NCI-H1092 (cell line): ENCODE data around the gene AK9.
"Not testable (repeated sequence)": the region's sequence is repeated elsewhere in the genome, so short reads cannot be mapped to it uniquely, and the experiment has no call there.

ENCODE experiments used
- DNase-seq: peaks from one replicate; lab custom pipeline; 2025; lab: John Stamatoyannopoulos, UW

AK9 gene

DNA sequence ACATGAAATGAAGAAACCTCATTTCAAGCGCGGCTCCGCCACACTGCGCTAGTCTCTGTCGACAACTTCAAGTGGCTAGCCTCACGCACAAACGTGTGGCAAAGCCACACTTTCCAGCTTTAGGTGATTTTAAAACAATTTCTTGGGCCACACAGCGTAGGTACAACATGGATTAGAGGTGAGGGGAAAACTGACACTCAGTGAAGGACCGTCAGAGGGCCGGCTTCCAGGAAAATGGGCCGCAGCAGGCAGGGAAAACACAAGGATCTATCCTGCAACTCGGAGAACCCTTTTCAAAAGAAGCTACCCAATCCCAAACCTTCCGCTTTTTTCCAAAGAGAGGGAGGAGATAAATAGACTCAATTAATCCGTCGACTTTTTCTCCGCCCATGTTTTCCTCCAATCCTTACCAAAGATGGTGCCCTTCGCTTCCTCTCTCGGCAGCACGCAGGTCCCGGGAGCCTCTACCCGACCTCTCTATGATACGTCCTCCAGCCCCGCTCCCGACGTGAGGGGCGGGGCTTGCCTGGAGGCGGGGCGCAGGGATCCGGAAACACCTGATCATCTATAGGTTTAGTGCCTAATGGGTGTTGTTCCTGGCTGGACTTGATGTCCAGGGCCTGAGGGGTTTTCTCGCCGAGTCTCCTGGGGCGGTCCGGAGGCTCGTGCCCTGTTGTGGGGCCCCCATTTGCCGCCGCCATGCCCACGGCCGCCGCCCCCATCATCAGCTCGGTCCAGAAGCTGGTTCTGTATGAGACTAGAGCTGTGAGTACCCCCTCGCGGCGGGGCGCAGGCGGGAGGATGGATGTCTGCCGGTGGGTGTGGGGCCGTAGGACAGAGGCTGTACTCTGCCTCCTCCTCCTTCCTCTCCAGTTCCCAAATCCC lies at the start of gene AK9, which contains the start of gene FIG4:
AK9 (minus strand) TSS at position 466 of the 885 bp plus-strand sequence. CDS start 15,457 bp downstream, outside the sequence.
FIG4 (plus strand) TSS at position 560 of the 885 bp plus-strand sequence; CDS start at position 700, 140 bp downstream.
- peak; percentile 91 for DNase-seq

DNA sequence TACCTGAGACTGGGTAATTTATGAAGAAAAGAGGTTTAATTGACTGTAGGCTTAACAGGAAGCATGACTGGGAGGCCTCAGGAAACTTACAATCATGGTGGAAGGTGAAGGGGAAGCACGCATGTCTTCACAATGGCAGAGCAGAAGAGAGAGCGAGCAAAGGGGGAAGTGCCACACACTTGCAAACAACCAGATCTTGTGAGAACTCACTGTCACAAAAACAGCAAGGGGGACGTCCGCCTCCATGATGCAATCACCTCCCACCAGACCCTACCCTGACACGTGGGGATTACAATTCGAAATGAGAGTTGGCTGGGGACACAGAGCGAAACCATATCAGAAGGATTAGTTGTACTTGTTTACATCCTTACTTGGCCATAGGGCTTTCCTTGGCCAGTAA lies 49.8 kb upstream of the AK9 start:
- DNase-seq, result no peak

- peak; percentile 8 for DNase-seq
These were observed 48.7 kb upstream of the AK9 start for GRCh38 chr6:109739686-109740085.

- no peak for DNase-seq
These were observed 47.7 kb upstream of the AK9 start for GRCh38 chr6:109738667-109739066.

GRCh38 chr6:109738255-109738654 lies 47.3 kb upstream of the AK9 start:
- no peak for DNase-seq

DNA sequence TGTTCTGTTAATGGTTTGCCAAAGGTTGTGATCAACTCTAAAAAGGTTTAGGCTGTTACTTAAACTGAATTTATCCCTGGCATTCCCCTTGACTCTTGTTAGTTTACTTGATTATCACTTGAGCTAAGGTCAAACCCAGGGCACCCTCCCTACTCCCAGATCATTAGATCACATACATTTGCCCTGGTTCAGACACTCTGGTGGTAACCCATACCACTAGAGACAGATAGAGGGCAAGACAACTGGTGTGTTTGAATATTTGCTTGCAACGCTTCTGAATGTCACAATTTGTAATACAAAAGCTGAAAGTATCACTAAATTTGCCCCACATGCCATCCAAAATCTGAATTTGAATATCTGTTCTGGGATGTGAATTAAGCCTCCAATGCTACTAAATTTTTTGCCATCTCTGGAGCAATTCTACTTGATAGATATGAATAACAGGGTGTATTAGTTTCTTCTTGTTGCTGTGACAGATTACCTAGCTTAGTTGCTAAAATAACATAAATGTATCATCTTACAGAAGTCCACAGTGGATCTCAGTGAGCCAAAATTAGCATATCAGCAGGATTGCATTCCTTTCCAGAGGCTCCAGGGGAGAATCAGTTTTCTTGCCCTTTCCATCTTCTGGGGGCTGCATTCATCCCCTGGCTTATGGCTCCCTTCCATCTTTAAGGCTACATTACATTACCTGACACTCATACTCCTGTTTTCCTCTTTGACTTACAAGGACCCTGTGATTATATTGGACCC lies 45.4 kb upstream of the AK9 start:
- no peak for DNase-seq

DNA sequence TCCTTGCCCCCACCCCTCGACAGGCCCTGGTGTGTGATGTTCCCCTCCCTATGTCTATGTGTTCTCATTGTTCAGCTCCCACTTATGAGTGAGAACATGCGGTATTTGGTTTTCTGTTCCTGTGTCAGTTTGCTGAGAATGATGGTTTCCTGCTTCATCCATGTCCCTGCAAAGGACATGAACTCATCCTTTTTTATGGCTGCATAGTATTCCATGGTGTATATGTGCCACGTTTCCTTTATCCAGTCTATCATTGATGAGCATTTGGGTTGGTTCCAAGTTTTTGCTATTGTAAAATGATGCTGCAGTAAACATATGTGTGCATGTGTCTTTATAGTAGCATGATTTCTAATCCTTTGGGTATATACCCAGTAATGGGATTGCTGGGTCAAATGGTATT lies 34.2 kb upstream of the AK9 start:
- not testable (repeated sequence) for DNase-seq

GRCh38 chr6:109722564-109723254 lies 31.7 kb upstream of the AK9 start:
- no peak for DNase-seq

DNA sequence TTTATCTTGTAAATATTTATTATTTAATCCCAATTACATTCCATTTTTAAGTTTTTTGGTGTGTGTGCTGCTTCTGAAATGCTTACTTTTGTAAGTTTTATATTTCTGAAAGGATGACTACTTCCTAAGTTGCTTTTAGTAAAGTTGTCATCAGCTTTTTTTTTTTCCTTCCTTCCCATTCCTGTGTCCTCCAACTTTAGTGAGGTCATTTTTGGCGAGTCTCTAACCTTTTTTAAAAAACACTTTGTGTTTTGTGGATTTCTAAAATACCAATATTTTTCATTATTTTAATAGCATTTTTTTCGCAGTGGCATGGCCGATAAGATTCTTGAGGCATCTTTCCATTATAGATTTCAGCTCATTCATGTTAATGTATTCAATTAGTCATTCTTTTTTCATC lies 31.0 kb upstream of the AK9 start:
- DNase-seq, result no peak

GRCh38 chr6:109720311-109720710 lies 29.3 kb upstream of the AK9 start:
- no peak for DNase-seq

GRCh38 chr6:109718991-109719390 lies 28.0 kb upstream of the AK9 start:
- DNase-seq, result no peak

- no peak for DNase-seq
These were observed 27.0 kb upstream of the AK9 start for GRCh38 chr6:109717971-109718370.

GRCh38 chr6:109715616-109716015 lies 24.6 kb upstream of the AK9 start:
- no peak for DNase-seq

GRCh38 chr6:109714611-109715010 lies 23.6 kb upstream of the AK9 start:
- no peak for DNase-seq

DNA sequence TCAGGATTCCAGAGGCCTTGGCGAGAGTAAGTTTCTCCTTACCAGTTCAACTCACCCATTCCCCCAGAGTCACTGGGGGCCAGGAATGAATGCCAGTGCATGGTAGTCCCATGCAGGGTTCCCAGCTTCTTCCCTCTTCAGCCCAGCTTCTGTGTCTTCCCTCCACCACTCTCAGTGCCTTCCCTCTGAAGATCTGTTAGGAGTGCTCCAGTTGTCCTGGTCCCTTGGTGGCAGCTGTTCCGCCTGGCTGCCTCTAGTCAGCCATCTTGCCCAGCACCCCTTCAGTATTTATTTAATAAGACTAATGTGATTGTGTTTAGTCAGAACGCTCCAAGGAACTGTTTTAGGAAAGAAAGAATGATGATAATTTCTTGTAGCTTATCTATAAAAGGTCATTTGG lies 23.2 kb upstream of the AK9 start:
- no peak for DNase-seq

DNA sequence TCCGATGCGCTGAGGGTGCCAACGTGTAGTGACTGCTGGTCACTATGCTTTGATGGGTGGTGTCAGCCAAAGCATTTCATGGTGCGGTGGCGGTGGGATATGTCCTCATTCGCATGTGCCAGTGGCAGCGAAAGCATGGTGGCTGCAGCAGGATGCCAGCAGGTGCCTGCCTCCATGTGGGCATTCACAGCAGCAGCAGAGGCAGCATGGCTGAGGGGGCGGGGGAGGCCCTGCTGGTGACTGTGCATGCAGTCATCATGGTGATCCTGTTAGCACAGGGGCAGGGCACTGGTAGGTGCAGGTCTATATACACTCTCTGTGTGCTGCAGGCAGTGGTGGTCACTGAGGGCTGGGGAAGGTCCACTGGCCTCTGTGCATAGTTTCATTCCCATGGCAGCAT lies 22.1 kb upstream of the AK9 start:
- DNase-seq, result no peak

GRCh38 chr6:109708099-109708498 lies 17.1 kb upstream of the AK9 start:
- not testable (repeated sequence) for DNase-seq

GRCh38 chr6:109706513-109706912 lies 15.5 kb upstream of the AK9 start:
- no peak for DNase-seq

GRCh38 chr6:109705258-109705657 lies 14.3 kb upstream of the AK9 start:
- peak; percentile 81 for DNase-seq

DNA sequence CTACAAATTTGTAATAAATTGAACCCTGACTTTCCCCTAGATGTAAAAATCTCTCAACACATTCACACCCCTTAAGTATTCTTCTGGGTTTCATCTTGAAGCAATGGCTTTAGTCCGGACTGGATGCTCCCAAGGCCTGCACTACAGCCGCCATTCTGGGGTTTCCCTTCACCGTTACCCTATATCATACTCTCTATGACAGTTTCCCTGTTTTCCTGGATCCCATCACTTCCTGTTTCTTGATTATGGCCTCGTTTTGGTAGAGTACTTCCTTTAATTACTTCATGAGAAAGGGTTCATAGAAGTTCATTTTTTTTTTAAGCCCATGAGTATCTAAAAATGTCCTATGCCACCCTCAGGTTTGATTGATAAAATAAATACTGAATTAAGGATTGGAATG lies 11.8 kb upstream of the AK9 start:
- DNase-seq, result no peak

DNA sequence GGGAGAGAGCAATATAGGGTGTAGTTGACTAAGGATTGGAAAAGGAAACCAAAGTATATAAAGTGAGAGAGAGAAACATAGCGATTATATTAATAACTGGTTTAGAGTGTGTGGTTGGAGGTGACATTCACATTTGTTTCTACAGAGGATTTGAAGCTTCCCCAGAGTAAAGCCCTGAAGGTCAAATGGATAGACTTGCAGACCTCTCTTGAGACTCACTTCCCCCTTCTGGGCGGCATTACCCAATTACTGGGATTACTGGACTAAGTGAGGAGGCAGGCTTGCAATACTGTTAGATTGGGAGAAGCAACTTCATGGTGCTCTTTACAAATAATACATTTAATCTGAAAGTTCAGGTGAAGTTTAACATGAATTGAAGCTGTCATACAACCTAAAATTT lies 10.8 kb upstream of the AK9 start:
- DNase-seq, result no peak

DNA sequence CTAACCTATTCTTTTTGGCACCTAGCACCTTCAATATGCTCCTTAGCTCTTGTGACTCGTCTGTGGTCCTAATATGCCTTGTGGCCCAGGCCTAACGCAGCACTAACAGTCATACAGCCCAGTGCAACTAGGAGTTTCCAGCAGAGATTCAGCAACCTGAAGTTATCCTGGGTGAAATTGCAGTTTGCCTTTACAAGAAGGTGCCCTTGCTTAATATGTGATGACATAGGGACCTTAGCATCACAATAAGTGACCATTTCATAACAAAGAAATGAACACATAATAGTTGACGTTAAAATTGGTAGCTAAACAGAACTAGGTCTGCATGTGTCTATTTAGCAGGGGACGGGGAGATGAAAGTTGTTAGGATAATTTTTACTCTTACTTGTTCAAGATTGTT lies 10.2 kb upstream of the AK9 start:
- no peak for DNase-seq

GRCh38 chr6:109696355-109696754 lies 5.4 kb upstream of the AK9 start:
- DNase-seq, result no peak
